T-helper 17 cell (primary cell): ENCODE results near the gene NDUFAF2. TPM values are rescaled to one million over a fixed set of nuclear protein-coding genes. Genes with fewer than 3 reads are reported as not detected.
"Not testable (repeated sequence)": the region's sequence is repeated elsewhere in the genome, so short reads cannot be mapped to it uniquely, and the experiment has no call there.

Source experiments
- ATAC-seq: fragments of 150-1000 bp; cut with Tn5 transposase; 2 replicates; pipeline ENCODE4 v1.10.0; 2021; ENCODE audit warnings: mild to moderate bottlenecking, moderate library complexity
- DNase-seq, 3 donors: peaks; one replicate each; pipeline versions ENCODE4 v3.0.0 to v3.0.0-alpha.2; 2020 to 2021
- H3K9me3 ChIP-seq: one replicate; pipeline ENCODE4 v1.7.0; 2013; ENCODE audit warnings: low read length, mild to moderate bottlenecking; ENCODE audit not compliant: control insufficient read depth, poor library complexity, severe bottlenecking
- H3K27ac Mint-ChIP-seq: one replicate; pipeline ENCODE4 v1.8.0; 2022; ENCODE audit warnings: mild to moderate bottlenecking, moderate library complexity, mixed read lengths
- H3K27me3 Mint-ChIP-seq: one replicate; pipeline ENCODE4 v1.8.0; 2022; ENCODE audit warnings: mixed read lengths
- H3K36me3 Mint-ChIP-seq: one replicate; pipeline ENCODE4 v1.8.0; 2022; ENCODE audit warnings: low read depth, mixed read lengths
- H3K4me1 Mint-ChIP-seq: one replicate; pipeline ENCODE4 v1.8.0; 2022; ENCODE audit warnings: mild to moderate bottlenecking, mixed read lengths
- H3K4me3 Mint-ChIP-seq: one replicate; pipeline ENCODE4 v1.8.0; 2022; ENCODE audit warnings: mild to moderate bottlenecking, moderate library complexity, mixed read lengths
- total RNA-seq, 4 donors: library from RNA in 2 of 4; stranded (reverse) in 2 of 4; gene quantifications; one replicate each; pipeline ENCODE4 v1.2.3 and lab custom pipeline; 2022 to 2026

Gene NDUFAF2
- total RNA-seq, 2 donors from 2014 or later, result 10.5 to 14.5 TPM

DNA sequence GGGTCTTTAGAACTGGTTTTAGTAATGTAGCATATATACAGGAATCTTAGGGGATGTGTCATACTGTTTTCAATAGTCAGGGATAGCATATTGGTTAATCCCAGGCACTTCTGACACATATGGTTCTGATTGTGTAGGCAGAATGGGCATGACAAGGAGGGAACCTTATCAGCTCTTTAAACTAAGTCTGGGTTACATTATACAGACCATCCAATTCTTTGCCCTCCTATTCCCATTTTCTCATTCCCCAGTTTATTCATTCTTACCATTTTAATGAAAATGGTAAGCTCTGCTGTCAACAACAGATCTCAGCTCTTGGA lies 85.1 kb downstream of the NDUFAF2 start:
- H3K9me3 ChIP-seq, result no peaks in the 10 kb centered on the region
- no peak overlapping the region for H3K4me3 Mint-ChIP-seq
- H3K27ac Mint-ChIP-seq, result no peak overlapping the region
- H3K27me3 Mint-ChIP-seq, result no peaks in the 10 kb centered on the region
- ATAC-seq, result no peak
- DNase-seq, result no peak
- H3K36me3 Mint-ChIP-seq, result no peaks in the 10 kb centered on the region
- peaks cover 8% of the 10 kb centered on the region for H3K4me1 Mint-ChIP-seq

- not testable (repeated sequence) for H3K27ac Mint-ChIP-seq, H3K4me1 Mint-ChIP-seq, H3K9me3 ChIP-seq, ATAC-seq, DNase-seq, H3K4me3 Mint-ChIP-seq, H3K36me3 Mint-ChIP-seq, H3K27me3 Mint-ChIP-seq
These were observed 86.3 kb downstream of the NDUFAF2 start for GRCh38 chr5:61031301-61031700.

DNA sequence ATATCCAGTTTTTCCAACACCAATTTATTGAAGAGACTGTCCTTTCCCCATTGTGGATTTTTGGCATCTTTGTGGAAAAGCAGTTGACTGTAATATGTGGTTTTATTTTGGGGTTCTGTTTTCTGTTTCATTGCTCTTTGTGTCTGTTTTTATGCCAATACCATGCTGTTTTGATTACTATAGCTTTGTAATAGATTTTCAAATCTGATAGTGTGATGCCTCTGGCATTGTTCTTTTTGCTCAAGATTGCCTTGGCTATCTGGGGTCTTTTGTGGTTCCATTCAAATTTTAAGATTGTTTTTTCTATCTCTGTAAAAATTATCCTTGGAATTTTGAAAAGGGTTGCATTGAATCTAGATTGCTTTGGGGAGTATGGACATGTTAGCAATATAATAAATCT lies 99.5 kb downstream of the NDUFAF2 start:
- no peak overlapping the region for H3K27ac Mint-ChIP-seq
- no peaks in the 10 kb centered on the region for H3K27me3 Mint-ChIP-seq
- H3K4me3 Mint-ChIP-seq, result no peak overlapping the region
- ATAC-seq, result no peak
- H3K9me3 ChIP-seq, result no peaks in the 10 kb centered on the region
- no peak for DNase-seq
- no peaks in the 10 kb centered on the region for H3K36me3 Mint-ChIP-seq
- peaks cover 4% of the 10 kb centered on the region for H3K4me1 Mint-ChIP-seq

DNA sequence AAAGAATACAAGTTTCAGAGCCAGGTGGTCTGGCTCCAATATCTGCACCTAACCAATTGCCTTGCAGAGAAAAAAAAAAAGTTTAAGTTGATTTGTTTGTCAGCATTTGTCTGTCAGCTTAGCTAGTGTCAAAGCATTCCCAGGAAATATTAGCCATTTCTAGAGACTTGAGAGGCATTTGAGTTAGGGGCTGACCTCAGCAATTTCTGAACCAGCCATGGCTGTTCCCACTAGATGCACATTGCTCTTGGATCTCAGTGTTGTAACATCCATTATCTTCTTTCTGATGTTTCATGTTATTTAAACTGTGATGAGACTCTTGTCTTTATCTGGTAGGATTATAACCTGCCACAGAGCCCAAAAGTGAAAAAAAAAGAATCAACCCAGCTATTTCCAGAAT lies 102.3 kb downstream of the NDUFAF2 start:
- Mint-ChIP-seq H3K4me1 (peaks cover 4% of the 10 kb centered on the region), H3K27me3 (no peaks in the 10 kb centered on the region), H3K36me3 (no peaks in the 10 kb centered on the region), H3K27ac (no peak overlapping the region), H3K4me3 (no peak overlapping the region)
- no peaks in the 10 kb centered on the region for H3K9me3 ChIP-seq
- ATAC-seq (no peak), DNase-seq (no peak)

GRCh38 chr5:61048534-61048933 lies 103.5 kb downstream of the NDUFAF2 start:
- H3K4me1 Mint-ChIP-seq, result peaks cover 4% of the 10 kb centered on the region

DNA sequence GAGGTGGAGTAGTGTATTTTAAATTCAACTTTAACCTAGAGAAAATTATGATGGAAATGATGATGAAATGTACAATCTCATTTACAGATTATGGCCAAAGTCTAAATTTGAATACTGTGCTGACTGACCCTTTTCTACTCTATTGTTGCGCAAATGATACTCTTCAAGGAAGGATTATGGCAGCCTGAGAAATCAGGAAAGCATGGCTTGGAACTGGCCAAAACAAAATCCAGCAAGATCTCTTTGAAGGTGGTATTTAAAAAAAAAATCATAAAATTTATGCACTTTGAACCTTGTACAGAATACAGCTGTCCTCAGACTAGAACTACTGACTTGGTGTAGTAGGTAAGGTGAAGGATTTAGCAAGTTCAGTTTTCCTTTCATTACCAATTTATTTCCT lies 105.3 kb downstream of the NDUFAF2 start:
- Mint-ChIP-seq H3K4me3 (no peak overlapping the region), H3K36me3 (no peaks in the 10 kb centered on the region), H3K27ac (no peak overlapping the region), H3K4me1 (peaks cover 4% of the 10 kb centered on the region), H3K27me3 (no peaks in the 10 kb centered on the region)
- ATAC-seq (no peak), DNase-seq (no peak)
- H3K9me3 ChIP-seq, result no peaks in the 10 kb centered on the region

More at GRCh38 chr5:61048534-61048933, 103.5 kb downstream of the NDUFAF2 start:
- ATAC-seq (no peak), DNase-seq (no peak)
- H3K9me3 ChIP-seq, result no peaks in the 10 kb centered on the region
- no peaks in the 10 kb centered on the region for H3K27me3 Mint-ChIP-seq
- H3K36me3 Mint-ChIP-seq, result no peaks in the 10 kb centered on the region
- no peak overlapping the region for H3K27ac Mint-ChIP-seq
- H3K4me3 Mint-ChIP-seq, result no peak overlapping the region

DNA sequence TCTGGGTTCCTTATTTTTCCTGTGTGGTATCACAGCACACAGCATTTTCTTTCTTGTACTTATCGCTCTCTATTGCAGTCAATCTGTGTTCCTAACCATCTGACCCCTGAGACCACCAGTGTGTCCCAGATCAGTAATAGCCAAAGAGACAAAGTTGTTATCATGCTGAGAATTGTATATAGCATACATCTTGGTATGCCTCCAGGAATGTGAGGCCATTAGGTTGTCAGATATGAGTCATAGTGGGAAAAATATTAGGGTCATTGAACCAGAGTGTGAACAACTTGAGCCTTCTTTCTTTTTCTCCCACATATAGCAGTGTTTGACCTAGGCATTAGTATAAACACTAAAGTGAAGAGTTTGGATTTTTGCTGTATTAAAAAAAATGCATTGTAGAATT lies 106.3 kb downstream of the NDUFAF2 start:
- no peaks in the 10 kb centered on the region for H3K36me3 Mint-ChIP-seq
- H3K4me1 Mint-ChIP-seq, result peaks cover 2% of the 10 kb centered on the region
- ATAC-seq (no peak), DNase-seq (no peak)
- H3K27ac Mint-ChIP-seq, result no peak overlapping the region
- H3K27me3 Mint-ChIP-seq, result no peaks in the 10 kb centered on the region
- no peak overlapping the region for H3K4me3 Mint-ChIP-seq
- no peaks in the 10 kb centered on the region for H3K9me3 ChIP-seq

DNA sequence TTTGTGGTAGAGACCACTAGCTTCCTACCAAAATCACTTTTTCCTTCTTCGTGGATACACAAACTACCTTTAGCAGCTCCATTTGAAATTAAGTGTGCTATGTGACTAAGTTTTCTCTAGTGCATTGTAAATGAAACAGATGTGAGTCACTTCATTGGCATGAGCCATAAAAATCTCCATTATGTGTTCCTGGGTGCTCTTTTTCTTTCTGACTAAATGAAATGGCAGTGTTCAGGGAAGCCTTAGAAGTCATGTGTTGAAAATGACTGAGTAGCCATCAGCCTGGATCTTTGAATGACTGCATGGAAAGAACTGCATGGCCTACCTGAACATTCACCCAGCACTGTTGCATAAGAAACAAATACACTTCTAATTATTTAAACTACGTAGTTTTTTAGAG lies 107.9 kb downstream of the NDUFAF2 start:
- no peak for DNase-seq
- Mint-ChIP-seq H3K4me3 (no peak overlapping the region), H3K36me3 (peaks cover 2% of the 10 kb centered on the region), H3K4me1 (peaks cover 7% of the 10 kb centered on the region), H3K27ac (no peak overlapping the region), H3K27me3 (no peaks in the 10 kb centered on the region)
- no peaks in the 10 kb centered on the region for H3K9me3 ChIP-seq
- no peak for ATAC-seq

DNA sequence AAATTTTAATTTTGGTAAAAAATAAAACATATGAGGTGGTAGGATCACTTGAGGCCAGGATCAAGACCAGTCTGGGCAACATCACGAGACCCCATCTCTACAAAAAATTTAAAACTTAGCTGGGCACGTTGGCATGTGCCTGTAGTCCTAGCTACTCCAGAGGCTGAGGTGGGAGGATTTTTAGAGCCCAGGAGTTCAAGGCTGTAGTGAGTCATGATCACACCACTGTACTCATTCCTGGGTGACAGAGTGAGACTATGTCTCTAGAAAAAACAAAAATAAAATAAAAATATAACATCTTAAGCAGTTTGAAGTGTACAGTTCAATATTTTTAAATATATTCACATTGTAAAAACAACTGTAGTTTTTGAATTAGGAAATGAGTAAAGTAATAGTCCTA lies 108.9 kb downstream of the NDUFAF2 start:
- no peak overlapping the region for H3K27ac Mint-ChIP-seq
- peaks cover 7% of the 10 kb centered on the region for H3K4me1 Mint-ChIP-seq
- no peaks in the 10 kb centered on the region for H3K27me3 Mint-ChIP-seq
- H3K4me3 Mint-ChIP-seq, result no peak overlapping the region
- H3K36me3 Mint-ChIP-seq, result peaks cover 2% of the 10 kb centered on the region
- ATAC-seq, result no peak
- H3K9me3 ChIP-seq, result no peaks in the 10 kb centered on the region
- DNase-seq, result no peak

GRCh38 chr5:61055434-61056006 lies 110.5 kb downstream of the NDUFAF2 start:
- H3K4me3 Mint-ChIP-seq, result no peak overlapping the region
- DNase-seq (no peak), ATAC-seq (peak; percentile 33)
- H3K9me3 ChIP-seq, result no peaks in the 10 kb centered on the region
- peaks cover 7% of the 10 kb centered on the region for H3K4me1 Mint-ChIP-seq
- no peaks in the 10 kb centered on the region for H3K27me3 Mint-ChIP-seq
- H3K36me3 Mint-ChIP-seq, result peaks cover 2% of the 10 kb centered on the region
- no peak overlapping the region for H3K27ac Mint-ChIP-seq

DNA sequence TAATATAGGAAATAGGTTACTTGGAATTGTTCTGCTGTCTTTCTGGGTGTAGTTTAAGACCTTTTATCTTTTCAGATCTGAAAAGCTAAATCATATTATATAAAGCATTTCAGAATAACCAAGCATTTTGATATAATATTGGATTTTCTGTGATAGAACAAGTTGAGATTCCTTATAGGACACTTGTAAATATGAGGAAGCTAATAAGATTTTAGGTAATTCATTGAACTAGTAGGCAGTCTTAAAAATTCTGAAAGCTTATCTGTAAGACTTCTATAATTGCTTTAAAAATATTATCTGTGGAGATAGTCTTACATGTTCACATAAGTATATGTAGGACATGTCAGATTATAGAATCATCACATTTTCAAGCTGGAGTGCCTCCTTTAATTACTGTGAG lies 114.5 kb downstream of the NDUFAF2 start:
- H3K9me3 ChIP-seq, result peaks cover 4% of the 10 kb centered on the region
- no peak overlapping the region for H3K4me3 Mint-ChIP-seq
- no peak for DNase-seq
- no peak for ATAC-seq
- H3K27ac Mint-ChIP-seq, result no peak overlapping the region
- H3K4me1 Mint-ChIP-seq, result peaks cover 7% of the 10 kb centered on the region
- peaks cover 6% of the 10 kb centered on the region for H3K36me3 Mint-ChIP-seq
- H3K27me3 Mint-ChIP-seq, result no peaks in the 10 kb centered on the region

DNA sequence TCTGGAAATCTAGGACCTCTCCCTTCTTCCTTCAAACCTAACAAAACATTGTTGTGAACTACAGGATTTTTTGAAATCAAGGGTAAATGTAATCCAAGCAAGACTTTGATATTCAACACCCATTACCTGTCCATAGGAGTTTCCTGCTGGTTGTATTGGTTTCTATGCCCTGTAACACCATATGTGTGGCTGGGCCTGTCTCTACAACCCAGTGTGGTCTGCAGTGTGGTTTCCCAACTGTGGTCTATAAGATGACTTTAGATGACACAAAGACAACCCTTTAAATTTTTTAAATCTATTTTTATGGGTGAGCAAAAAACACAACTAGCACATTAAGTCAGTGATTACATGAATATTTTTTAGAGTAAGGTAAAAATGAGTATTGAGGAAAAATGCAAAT lies 124.1 kb downstream of the NDUFAF2 start:
- DNase-seq (no peak), ATAC-seq (no peak)
- Mint-ChIP-seq H3K4me3 (no peak overlapping the region), H3K27me3 (no peaks in the 10 kb centered on the region), H3K36me3 (peaks cover 2% of the 10 kb centered on the region), H3K4me1 (no peaks in the 10 kb centered on the region), H3K27ac (no peak overlapping the region)
- no peaks in the 10 kb centered on the region for H3K9me3 ChIP-seq

GRCh38 chr5:61071526-61071925 lies 126.5 kb downstream of the NDUFAF2 start:
- Mint-ChIP-seq H3K27me3 (no peaks in the 10 kb centered on the region), H3K27ac (no peak overlapping the region), H3K36me3 (peaks cover 2% of the 10 kb centered on the region), H3K4me3 (no peak overlapping the region), H3K4me1 (no peaks in the 10 kb centered on the region)
- DNase-seq (no peak), ATAC-seq (no peak)
- H3K9me3 ChIP-seq, result no peaks in the 10 kb centered on the region

GRCh38 chr5:61076626-61077025 lies 131.6 kb downstream of the NDUFAF2 start:
- no peaks in the 10 kb centered on the region for H3K36me3 Mint-ChIP-seq
- H3K4me1 Mint-ChIP-seq, result no peaks in the 10 kb centered on the region
- DNase-seq (no peak), ATAC-seq (no peak)
- no peak overlapping the region for H3K27ac Mint-ChIP-seq
- no peaks in the 10 kb centered on the region for H3K9me3 ChIP-seq
- H3K4me3 Mint-ChIP-seq, result no peak overlapping the region
- no peaks in the 10 kb centered on the region for H3K27me3 Mint-ChIP-seq
